GM08714 (cell line): Measurements from ENCODE around the gene NUP210L.
"Not testable (repeated sequence)": the region's sequence is repeated elsewhere in the genome, so short reads cannot be mapped to it uniquely, and the experiment has no call there.

Source experiments
- H3K4me3 ChIP-seq: fragments of 200-500 bp; sonication (Bioruptor generic); 2 replicates; pipeline ENCODE4 v1.5.1; 2014; ENCODE audit warnings: mild to moderate bottlenecking, low read length, inconsistent platforms
- ZNF274 ChIP-seq: IDR thresholded peaks from 2 replicates; pipeline ENCODE4 v1.6.1; 2012; ENCODE audit warnings: mild to moderate bottlenecking, low read depth, low read length

The NUP210L gene

DNA sequence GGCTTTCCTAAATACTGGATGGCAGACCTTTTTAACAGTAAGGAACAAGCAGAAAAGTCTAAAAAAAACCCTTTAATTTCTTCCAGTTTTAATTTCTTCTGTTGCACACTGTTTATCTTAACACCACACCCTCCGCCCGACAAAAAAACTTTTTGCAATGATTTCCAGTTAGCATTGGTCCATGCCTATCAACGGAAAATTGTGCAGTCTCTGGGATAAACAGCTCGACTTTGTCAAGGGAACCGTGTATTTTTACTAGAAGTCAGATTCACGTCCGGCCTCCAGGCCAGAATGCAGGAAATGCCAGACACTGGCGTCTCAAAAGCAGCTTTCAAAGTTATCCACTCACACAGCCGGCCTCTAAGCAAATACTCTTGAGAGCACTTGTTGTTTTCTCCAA lies 378 bp upstream of the NUP210L start:
- no peak overlapping the region for H3K4me3 ChIP-seq
- TF ChIP-seq ZNF274: no peak

GRCh38 chr1:154154053-154154452 lies 820 bp downstream of the NUP210L start:
- TF ChIP-seq ZNF274: no peak

GRCh38 chr1:154151311-154151710 lies 3.6 kb downstream of the NUP210L start:
- no peak overlapping the region for H3K4me3 ChIP-seq
- no peak for TF ChIP-seq ZNF274

More at GRCh38 chr1:154154053-154154452, 820 bp downstream of the NUP210L start:
- H3K4me3 ChIP-seq: no peak overlapping the region

DNA sequence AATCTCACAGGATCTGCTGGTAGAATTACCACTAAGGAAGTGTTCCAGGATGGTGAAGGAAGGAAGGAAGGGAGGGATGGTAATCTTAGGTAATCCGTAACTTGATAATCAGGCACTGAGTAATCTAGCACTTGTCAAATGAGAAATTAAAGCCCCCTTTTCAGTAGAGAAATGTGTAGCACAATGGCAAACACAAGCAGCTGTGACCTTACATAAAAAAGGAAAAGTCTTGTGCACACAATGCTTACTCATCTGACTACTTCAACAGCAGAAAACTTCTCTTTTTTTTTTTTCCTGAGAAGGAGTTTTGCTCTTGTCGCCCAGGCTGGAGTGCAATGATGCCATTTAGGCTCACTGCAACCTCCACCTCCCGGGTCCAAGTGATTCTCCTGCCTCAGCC lies 6.1 kb downstream of the NUP210L start:
- no peak for TF ChIP-seq ZNF274

GRCh38 chr1:154147505-154147904 lies 7.4 kb downstream of the NUP210L start:
- not testable (repeated sequence) for H3K4me3 ChIP-seq

More for the DNA sequence above, 6.1 kb downstream of the NUP210L start:
- H3K4me3 ChIP-seq: no peak overlapping the region

GRCh38 chr1:154145986-154146385 lies 8.9 kb downstream of the NUP210L start:
- no peak for TF ChIP-seq ZNF274

GRCh38 chr1:154142358-154142757 lies 12.5 kb downstream of the NUP210L start:
- TF ChIP-seq ZNF274: no peak
- no peak overlapping the region for H3K4me3 ChIP-seq

More at GRCh38 chr1:154145986-154146385, 8.9 kb downstream of the NUP210L start:
- H3K4me3 ChIP-seq: no peak overlapping the region

DNA sequence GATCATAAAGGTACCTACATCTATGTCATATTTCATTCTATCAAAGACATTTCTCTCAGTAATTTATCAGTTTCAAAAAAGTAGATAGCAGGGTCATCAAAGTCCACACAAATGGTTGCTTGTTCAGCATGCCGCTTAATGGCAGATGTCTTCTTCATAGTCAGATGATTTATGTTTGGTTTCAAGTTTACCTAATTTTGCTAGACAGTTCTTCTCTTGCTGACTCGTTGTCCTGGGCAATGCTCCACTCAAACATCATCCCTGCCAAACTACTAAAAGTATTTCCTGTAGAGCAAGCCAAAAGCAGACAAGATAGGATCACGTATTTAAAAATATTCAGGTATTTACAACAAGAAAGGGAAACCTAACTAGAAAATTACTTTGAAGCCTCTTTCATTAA lies 13.6 kb downstream of the NUP210L start:
- TF ChIP-seq ZNF274: no peak
- no peak overlapping the region for H3K4me3 ChIP-seq

GRCh38 chr1:154137888-154138287 lies 17.0 kb downstream of the NUP210L start:
- no peak overlapping the region for H3K4me3 ChIP-seq
- no peak for TF ChIP-seq ZNF274

DNA sequence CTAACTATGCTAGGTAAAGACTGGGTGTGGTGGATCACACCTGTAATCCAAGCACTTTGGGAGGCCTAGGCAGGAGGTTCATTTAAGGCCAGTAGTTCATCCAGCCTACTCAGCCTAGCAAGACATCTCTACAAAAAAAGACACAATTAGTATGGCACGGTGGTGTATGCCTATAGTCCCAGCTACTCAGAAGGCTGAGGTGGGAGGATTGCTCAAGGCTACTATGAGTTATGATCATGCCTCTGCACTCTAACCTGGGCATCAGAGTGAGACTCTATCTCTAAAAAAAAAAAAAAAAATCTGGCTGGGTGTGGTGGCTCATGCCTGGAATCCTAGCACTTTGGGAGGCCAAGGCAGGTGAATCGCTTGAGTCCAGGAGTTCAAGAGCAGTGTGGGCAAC lies 21.6 kb downstream of the NUP210L start:
- H3K4me3 ChIP-seq: no peak overlapping the region
- no peak for TF ChIP-seq ZNF274

GRCh38 chr1:154129391-154129970 lies 25.4 kb downstream of the NUP210L start:
- no peak for TF ChIP-seq ZNF274
- H3K4me3 ChIP-seq: no peak overlapping the region

- H3K4me3 ChIP-seq: not testable (repeated sequence)
These were observed 31.7 kb downstream of the NUP210L start for GRCh38 chr1:154123205-154123604.

DNA sequence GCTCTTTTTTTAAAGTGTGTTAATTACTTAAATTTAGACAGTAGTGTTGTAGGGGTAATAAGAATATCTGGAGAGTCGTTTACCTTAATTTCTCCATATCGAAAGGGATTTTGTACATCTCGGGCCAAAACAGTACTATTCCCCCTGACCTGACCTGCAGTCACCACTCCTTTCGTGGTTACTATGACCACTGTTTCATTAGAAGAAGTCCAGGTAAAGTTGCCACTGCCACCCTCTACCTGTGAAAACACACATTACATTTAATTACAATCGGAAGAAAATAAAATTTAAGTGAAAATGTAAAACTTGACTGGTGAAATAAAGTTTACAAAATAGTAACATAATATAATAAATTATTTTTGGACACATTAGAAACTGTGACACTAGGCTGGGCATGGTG lies 37.2 kb downstream of the NUP210L start:
- no peak overlapping the region for H3K4me3 ChIP-seq
- no peak for TF ChIP-seq ZNF274

GRCh38 chr1:154115180-154115579 lies 39.7 kb downstream of the NUP210L start:
- no peak for TF ChIP-seq ZNF274
- no peak overlapping the region for H3K4me3 ChIP-seq

- no peak overlapping the region for H3K4me3 ChIP-seq
- no peak for TF ChIP-seq ZNF274
These were observed 50.3 kb downstream of the NUP210L start for GRCh38 chr1:154104433-154105082.

GRCh38 chr1:154100141-154100540 lies 54.7 kb downstream of the NUP210L start:
- not testable (repeated sequence) for H3K4me3 ChIP-seq
